HG03565 (cell line): ENCODE data around the gene KREMEN2.

Experiments used
- ATAC-seq: cut with Tn5 transposase; IDR thresholded peaks from one replicate; pipeline ENCODE4 v1.9.1; 2021; ENCODE audit warnings: mild to moderate bottlenecking, moderate library complexity; ENCODE audit not compliant: unreplicated experiment

The KREMEN2 gene

GRCh38 chr16:2976201-2976600, 12.1 kb downstream of the KREMEN2 start:
- ATAC-seq: no peak

GRCh38 chr16:2976673-2977072, 12.6 kb downstream of the KREMEN2 start:
- ATAC-seq: no peak

- no peak for ATAC-seq
These were observed 13.4 kb downstream of the KREMEN2 start for GRCh38 chr16:2977440-2977839.

- ATAC-seq: no peak
These were observed 15.7 kb downstream of the KREMEN2 start for GRCh38 chr16:2979669-2980226.

- peak; percentile 66 for ATAC-seq
These were observed 16.4 kb downstream of the KREMEN2 start, which contains the start of gene PKMYT1 for GRCh38 chr16:2980227-2981176. Gene PKMYT1 (minus strand): TSS chr16:2980446. CDS start chr16:2979657, 789 bp downstream.

GRCh38 chr16:2981177-2981898, 17.3 kb downstream of the KREMEN2 start:
- ATAC-seq: no peak

GRCh38 chr16:2981899-2982250, 17.8 kb downstream of the KREMEN2 start:
- no peak for ATAC-seq

- ATAC-seq: no peak
These were observed 18.3 kb downstream of the KREMEN2 start for GRCh38 chr16:2982402-2982801.

GRCh38 chr16:2983706-2984136, 19.6 kb downstream of the KREMEN2 start:
- peak; percentile 33 for ATAC-seq

- no peak for ATAC-seq
These were observed 21.4 kb downstream of the KREMEN2 start for GRCh38 chr16:2985462-2985861.

- no peak for ATAC-seq
These were observed 21.8 kb downstream of the KREMEN2 start for GRCh38 chr16:2985893-2986355.

- no peak for ATAC-seq
These were observed 22.6 kb downstream of the KREMEN2 start for GRCh38 chr16:2986623-2987188.

GRCh38 chr16:2987286-2987685, 23.2 kb downstream of the KREMEN2 start:
- ATAC-seq: no peak

- no peak for ATAC-seq
These were observed 23.8 kb downstream of the KREMEN2 start for GRCh38 chr16:2987833-2988232.

GRCh38 chr16:2988590-2989099, 24.6 kb downstream of the KREMEN2 start:
- no peak for ATAC-seq

GRCh38 chr16:2990891-2991290, 26.8 kb downstream of the KREMEN2 start:
- ATAC-seq: no peak

GRCh38 chr16:2991566-2992261, 27.6 kb downstream of the KREMEN2 start:
- ATAC-seq: no peak

GRCh38 chr16:2992383-2993081, 28.5 kb downstream of the KREMEN2 start:
- no peak for ATAC-seq

GRCh38 chr16:2996298-2996697, 32.2 kb downstream of the KREMEN2 start:
- no peak for ATAC-seq

- ATAC-seq: no peak
These were observed 35.9 kb downstream of the KREMEN2 start for GRCh38 chr16:2999929-3000328.
